ENCODE data around the gene CBX1. TPM values are rescaled to one million over a fixed set of nuclear protein-coding genes. Genes with fewer than 3 reads are reported as not detected.

The CBX1 gene
- total and polyA plus RNA-seq, 10 of the 15 experiments (the other 5 are each of a cell fraction or from before 2014, with no cell fraction given): 11.8 to 99.2 (median 43.5) TPM

- TF ChIP-seq CUX1 (IDR thresholded peaks at IDR 0.05; ENCODE audit: insufficient replicate concordance, low read depth, low read length) (no peak), POLR2A (IDR thresholded peaks at IDR 0.05; ENCODE audit: low read depth, low read length) (no peak), CBX3 (IDR thresholded peaks at IDR 0.05; ENCODE audit: borderline replicate concordance, low read depth) (no peak), HDAC6 (IDR thresholded peaks at IDR 0.05; ENCODE audit: unreplicated experiment) (no peak), MEF2B (IDR thresholded peaks at IDR 0.05; ENCODE audit: partially characterized antibody, poor library complexity, severe bottlenecking) (no peak), TBL1XR1 (IDR thresholded peaks at IDR 0.05; ENCODE audit: low read depth, low read length) (no peak)
Measured at GRCh38 chr17:48122665-48123045, 21.4 kb upstream of the CBX1 start (continued).
